Hematopoietic multipotent progenitor cell treated with erythropoietin and hydrocortisone succinate and interleukin-3 and kit ligand, for 15 days (in vitro differentiated cells): ENCODE results near the gene ARHGEF7.

Experiments used
- DNase-seq: peaks from one replicate; pipeline ENCODE4 v3.0.0-alpha.2; 2015; ENCODE audit warnings: low spot score

The ARHGEF7 gene

DNA sequence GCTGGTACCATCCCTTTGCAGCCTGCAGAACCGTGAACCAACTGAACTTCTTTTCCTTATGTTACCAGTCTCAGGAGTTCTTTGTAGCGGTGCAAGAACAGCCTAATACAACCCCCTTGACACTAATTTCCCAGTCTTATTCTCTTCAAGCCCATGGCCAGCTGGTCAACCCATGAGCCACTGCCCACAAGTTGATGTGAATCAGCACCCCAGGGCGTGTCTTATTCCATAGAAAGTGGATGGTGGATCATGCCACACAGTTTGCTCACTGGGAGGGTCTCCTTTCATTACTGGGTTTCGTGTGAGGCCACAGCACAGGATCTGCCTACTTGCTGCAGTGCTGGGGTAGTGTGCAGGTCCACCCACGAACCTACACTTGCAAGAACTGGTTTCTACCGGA, 232.3 kb downstream of the ARHGEF7 start:
- no peak for DNase-seq

DNA sequence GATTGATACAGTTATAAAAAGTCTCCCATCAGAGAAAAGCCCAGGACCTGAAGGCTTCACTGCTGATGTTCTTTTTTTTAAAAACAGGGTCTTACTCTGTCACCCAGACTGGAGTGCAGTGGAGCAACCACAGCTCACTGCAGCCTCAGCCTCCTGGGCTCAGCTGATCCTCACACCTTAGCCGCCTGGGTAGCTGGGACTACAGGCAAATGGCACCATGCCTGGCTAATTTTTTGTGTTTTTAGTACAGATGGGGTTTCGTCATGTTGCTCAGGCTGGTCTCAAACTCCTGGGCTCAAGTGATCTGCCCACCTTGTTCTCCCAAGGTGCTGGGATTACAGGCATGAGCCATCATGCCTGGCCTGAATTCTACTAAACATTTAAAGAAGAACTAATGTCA, 238.4 kb downstream of the ARHGEF7 start:
- DNase-seq, result no peak

DNA sequence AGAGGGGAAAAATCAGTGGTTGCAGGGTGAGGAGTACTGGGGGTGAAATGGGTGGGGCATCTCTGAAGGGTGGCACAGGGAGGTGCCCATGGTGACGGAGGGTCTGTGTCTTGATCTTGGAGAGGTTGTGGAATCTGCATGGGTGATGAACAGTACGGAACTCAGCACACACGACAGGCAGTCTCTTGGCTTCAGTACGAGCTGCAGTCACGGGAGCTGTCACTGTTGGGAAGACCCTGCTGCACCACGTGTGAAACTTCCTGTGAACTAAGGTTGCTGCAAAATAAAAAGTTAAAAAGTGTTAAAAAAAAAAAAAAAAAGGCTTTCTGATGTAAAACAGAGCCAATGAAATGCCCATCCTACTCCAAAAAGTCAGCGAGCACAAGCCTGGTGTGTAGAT, 239.7 kb downstream of the ARHGEF7 start:
- DNase-seq, result no peak
